ENCODE data around the gene WDR18.

Gene WDR18

GRCh38 chr19:984165-984967 lies at the start of gene WDR18:
TSS of gene WDR18 (plus strand) at chr19:984345. CDS start at chr19:984354, 9 bp downstream.
- DNase-seq (ENCODE audit: low read depth) = peak; percentile 79

GRCh38 chr19:934865-935479 lies 49.2 kb upstream of the WDR18 start:
- no peak for DNase-seq (ENCODE audit: low read depth)

- DNase-seq (ENCODE audit: low read depth) = no peak
Measured at GRCh38 chr19:936175-936546, 48.0 kb upstream of the WDR18 start.

- DNase-seq (ENCODE audit: low read depth) = no peak
Measured at GRCh38 chr19:937259-937694, 46.9 kb upstream of the WDR18 start.

GRCh38 chr19:938233-938923 lies 45.8 kb upstream of the WDR18 start:
- no peak for DNase-seq (ENCODE audit: low read depth)

GRCh38 chr19:939439-939838 lies 44.7 kb upstream of the WDR18 start:
- no peak for DNase-seq (ENCODE audit: low read depth)

- DNase-seq (ENCODE audit: low read depth) = no peak
Measured at GRCh38 chr19:939922-940321, 44.2 kb upstream of the WDR18 start.

GRCh38 chr19:940591-941291 lies 43.4 kb upstream of the WDR18 start:
- peak; percentile 37 for DNase-seq (ENCODE audit: low read depth)

GRCh38 chr19:941292-942132 lies 42.6 kb upstream of the WDR18 start:
- DNase-seq (ENCODE audit: low read depth) = no peak

GRCh38 chr19:942133-942645 lies 42.0 kb upstream of the WDR18 start:
- no peak for DNase-seq (ENCODE audit: low read depth)

GRCh38 chr19:943551-944170 lies 40.5 kb upstream of the WDR18 start:
- DNase-seq (ENCODE audit: low read depth) = no peak

GRCh38 chr19:944171-944567 lies 40.0 kb upstream of the WDR18 start:
- no peak for DNase-seq (ENCODE audit: low read depth)

- DNase-seq (ENCODE audit: low read depth) = no peak
Measured at GRCh38 chr19:944663-945241, 39.4 kb upstream of the WDR18 start.

GRCh38 chr19:945401-946252 lies 38.5 kb upstream of the WDR18 start:
- no peak for DNase-seq (ENCODE audit: low read depth)

GRCh38 chr19:947090-947706 lies 36.9 kb upstream of the WDR18 start:
- no peak for DNase-seq (ENCODE audit: low read depth)

GRCh38 chr19:947707-948539 lies 36.2 kb upstream of the WDR18 start:
- DNase-seq (ENCODE audit: low read depth) = no peak

- DNase-seq (ENCODE audit: low read depth) = no peak
Measured at GRCh38 chr19:948842-949496, 35.2 kb upstream of the WDR18 start.
